Middle frontal gyrus (tissue), 1 donor: ENCODE results near the gene ZNF786.
"Not testable (repeated sequence)": the region's sequence is repeated elsewhere in the genome, so short reads cannot be mapped to it uniquely, and the experiment has no call there.

Source experiments
- DNase-seq: peaks from one replicate; pipeline ENCODE4 v3.0.0-alpha.2; 2015; ENCODE audit warnings: low spot score; ENCODE audit errors: extremely low spot score

The ZNF786 gene, protein sequence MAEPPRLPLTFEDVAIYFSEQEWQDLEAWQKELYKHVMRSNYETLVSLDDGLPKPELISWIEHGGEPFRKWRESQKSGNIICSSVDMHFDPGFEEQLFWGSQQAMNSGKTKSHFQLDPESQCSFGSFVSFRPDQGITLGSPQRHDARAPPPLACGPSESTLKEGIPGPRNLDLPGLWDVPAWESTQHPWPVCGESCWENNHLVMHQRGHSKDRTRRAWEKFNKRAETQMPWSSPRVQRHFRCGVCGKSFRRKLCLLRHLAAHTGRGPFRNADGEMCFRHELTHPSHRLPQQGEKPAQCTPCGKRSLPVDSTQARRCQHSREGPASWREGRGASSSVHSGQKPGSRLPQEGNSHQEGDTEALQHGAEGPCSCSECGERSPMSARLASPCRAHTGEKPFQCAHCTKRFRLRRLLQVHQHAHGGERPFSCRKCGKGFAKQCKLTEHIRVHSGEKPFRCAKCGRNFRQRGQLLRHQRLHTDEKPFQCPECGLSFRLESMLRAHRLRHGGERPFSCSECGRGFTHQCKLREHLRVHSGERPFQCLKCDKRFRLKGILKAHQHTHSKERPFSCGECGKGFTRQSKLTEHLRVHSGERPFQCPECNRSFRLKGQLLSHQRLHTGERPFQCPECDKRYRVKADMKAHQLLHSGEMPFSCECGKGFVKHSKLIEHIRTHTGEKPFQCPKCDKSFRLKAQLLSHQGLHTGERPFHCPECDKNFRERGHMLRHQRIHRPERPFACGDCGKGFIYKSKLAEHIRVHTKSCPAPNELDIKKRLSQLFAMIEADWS

DNA sequence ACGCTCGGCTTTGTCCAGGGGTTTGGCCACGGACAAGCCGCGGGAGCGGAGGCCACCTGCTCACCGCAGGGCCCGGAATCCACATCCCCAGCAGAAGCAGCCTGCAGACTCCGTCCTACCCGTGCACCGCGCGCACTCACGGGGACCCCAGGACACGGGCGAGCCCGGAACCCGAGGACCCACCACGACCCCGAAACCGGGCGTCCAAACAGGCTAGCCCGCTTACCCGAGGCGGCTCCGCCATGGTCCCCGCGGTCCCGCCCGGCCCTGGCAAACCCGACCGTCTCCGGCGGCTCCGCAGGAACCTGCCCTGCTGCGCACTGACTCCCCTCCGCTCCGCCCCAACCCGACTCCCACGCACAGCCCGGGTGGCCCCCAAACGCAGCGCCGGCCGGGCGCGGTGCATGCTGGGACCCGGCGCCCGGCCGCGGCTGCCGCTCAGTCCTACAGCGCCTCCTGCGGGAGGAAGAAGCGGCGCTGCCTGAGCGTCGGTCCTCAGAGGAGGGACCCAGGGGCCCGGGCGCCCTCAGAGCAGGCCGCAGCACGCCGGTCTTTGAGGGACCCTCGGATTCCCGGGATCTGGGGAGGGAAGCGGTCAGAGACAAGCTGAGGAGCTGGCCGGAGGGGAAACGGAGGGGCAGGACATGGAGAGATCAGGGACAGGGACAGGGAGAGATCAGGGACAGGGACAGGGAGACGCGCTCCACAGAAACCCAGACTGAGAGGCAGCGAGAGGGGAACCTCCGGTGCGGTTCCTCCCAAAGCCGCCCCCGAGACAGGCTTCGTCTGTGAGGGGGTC, at the start of gene ZNF786:
TSS of gene ZNF786 (minus strand) at position 322 of the 799 bp plus-strand sequence. CDS start at position 244, 78 bp downstream.
- DNase-seq = peak; percentile 87

DNA sequence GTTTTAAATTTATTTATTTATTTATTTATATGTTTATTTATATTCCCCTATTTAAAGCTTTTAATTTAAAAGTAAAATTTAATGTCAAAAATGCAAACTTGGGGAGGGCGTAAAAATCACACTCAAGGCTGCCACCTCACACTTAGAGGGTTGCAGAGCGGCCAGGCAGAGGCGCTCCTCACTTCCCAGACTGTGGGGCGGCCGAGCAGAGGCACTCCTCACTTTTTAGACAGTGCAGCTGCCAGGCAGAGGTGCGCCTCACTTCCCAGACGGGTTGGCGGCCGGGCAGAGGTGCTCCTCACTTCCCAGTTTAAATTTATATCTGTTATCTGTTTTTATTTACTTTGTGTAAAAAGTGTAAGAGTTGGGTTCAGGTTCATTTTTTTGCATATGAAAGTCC, 45.6 kb upstream of the ZNF786 start:
- DNase-seq = no peak

DNA sequence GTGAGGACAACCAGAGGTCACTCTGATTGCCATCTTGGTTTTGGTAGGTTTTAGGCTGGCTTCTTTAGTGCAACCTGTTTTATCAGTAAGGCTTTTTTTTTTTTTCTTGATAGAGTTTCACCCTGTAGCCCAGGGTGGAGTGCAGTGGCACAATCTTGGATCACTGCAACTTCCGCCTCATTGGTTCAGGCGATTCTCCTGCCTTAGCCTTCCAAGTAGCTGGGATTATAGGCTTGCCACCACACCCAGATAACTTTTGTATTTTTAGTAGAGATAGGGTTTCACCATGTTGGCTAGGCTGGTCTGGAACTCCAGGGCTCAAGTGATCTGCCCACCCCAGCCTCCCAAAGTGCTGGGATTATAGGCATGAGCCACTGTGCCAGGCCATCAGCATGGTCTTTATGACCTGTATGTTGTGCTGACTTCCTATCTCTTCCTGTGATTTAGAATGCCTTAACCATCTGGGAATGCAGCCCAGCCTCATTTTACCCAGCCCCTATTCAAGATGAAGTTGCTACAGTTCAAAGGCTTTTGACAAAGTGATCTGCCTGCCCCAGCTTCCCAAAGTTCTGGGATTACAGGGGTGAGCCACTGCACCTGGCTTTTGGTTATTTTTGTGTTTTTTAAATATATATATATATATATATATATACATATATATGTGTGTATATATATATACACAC, 42.7 kb upstream of the ZNF786 start:
- no peak for DNase-seq

DNA sequence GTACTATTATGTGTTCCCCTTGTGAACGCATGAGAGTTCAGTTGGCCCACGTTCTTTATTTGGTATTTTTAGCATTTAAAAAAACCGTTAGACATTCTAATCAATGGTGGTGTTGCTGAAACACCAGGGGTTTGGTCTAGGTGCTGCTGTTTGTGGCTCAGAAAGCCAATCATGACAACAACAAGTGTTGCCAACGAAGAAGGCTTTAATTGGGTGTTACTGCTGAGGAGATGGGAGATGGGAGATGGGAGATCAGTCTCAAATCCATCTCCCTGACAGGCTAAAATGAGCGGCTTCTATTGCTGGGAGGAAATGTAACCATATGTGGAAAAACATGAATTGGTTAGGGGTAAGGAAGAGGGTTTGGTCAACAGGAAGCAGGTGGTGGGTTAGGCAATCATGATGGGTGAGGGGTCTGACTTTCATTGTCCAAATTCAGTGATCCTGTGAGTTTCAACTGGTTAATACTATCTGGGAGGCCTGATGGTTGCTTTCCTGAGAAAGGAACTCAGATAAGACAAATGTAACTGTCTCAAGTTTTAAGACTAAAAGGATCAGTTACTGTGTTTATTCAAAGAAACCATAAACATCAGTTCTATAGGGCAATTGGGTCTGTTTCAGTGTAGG, 40.2 kb upstream of the ZNF786 start:
- no peak for DNase-seq

DNA sequence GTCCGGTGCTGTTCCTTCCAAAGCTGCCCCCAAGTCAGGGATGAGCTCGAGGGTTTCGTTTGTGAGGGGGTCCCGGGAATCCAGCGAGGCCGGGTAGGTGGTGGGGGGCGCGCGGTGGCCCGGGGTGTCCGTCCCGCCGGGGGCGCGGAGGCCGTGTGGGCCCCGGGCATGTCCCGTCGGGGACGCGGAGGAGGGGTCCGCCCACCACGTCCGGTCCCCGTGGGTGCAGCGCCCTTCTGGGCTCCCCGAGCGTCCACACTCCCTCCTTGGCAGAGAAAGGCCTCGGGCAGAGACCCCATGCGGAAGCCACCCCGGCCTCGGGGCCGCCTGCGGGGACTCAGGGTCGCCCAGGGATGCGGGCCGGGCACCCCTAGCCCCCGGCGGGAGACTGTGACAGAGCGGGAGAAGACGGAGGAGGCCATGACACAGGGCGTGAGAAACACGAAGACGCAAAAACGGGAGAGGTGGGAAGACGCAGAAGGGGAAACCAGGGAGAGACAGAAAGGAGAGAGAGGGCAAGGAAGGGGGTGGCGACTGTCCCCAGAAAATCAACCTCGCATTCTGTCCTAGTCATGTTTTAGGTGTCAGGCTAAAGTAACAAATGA, 36.2 kb upstream of the ZNF786 start:
- no peak for DNase-seq

DNA sequence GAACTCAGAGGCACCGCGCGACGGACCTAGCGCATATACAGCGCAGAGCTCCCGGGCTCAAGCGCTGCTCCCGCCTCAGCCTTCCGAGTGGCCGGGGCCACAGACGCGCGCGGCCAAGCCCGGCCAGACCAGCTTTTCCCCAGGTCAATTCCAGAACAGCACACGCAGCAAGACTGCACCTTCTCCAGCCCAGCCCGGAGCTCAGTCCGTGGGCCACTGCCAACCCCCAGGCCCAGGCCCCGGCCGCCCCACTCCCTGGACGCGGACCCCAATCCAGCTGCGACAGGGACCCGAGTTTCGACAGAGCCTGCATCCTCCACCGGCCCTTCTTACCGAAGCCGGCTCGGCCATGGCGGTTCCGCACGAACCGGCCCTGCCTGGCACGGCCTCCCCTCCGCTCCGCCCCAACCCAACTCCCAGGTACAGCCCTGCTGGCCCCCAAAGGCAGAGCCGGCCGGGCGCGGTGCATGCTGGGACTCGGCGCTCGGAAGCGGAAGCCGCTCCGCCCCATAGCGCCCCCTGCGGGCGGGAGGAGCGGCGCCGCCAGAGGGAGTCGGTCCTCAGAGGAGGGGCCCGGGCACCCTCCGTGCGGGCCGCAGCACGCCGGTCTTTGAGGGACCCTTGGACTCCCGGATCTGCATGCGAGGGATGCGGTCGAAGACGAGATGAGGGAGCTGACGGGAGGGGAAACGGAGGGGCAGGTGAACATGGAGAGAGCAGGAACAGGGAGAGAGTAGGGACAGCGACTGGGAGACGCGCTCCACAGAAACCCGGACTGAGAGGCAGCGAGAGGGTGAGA, 35.5 kb upstream of the ZNF786 start, which contains the start of gene ZNF425:
TSS of gene ZNF425 (minus strand) at position 462 of the 799 bp plus-strand sequence. CDS start at position 351, 111 bp downstream.
- DNase-seq = peak; percentile 84

DNA sequence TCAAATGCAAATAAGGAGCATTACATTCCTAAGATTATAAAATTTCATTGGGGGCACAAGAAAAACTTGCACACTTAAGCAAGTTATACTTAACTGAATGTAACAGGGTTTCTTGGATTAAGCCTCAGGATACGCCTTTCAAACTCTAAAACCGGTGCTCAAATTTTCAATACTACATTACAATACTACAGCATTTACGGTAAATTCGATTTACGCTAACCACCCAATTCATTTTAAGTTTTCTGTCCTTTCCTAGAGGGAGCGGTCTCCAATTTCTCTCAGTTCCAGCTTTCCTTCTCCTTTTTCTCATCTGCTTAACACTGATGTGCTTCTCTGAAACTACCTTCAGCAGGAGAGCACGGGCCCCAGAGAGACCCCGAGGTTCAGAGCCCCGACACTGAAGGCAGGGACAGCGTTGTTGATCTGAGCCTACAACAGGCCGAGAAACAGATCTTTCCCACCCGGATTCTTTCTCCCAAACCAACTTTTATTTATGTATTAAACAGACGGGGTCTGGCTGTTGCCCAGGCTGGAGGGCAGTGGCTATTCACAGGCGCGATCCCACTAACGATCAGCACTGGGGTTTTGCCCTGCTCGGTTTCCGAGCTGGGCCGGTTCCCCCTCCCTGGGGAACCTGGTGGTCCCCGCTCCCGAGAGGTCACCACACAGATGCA, 34.8 kb upstream of the ZNF786 start:
- no peak for DNase-seq

DNA sequence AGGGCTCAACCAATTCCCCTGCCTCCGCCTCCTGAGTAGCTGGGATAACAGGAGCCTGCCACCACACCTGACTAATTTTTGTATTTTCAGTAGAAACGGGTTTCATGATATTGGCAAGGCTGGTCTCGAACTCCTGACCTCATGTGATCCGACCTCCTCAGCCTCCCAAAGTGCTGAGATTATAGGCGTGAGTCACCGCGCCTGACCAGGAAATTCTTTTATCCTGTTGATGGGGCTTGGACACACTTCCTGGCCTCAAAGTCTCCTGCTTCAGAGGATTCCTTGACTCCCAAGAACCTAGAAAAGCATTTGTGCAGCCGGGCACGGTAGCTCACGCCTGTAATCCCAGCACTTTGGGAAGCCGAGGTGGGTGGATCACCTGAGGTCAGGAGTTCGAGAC, 19.5 kb upstream of the ZNF786 start:
- no peak for DNase-seq

DNA sequence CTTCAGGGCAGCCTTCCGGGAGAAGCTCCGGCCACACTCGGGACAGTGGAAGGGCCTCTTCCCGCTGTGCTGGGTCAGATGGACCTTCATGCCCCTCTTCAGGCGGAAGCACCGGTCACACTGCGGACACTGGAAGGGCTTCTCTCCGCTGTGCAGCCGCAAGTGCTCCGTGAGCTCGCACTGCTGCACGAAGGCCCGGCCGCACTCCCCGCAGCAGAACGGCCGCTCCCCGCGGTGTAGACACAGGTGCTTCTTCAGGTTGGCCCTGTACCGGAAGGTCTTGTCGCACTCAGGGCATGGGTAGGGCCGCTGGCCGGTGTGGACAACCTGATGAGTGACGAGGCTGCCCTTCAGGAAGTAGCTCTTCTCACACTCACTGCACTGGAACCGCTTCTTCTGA, 14.2 kb upstream of the ZNF786 start:
- DNase-seq = no peak

DNA sequence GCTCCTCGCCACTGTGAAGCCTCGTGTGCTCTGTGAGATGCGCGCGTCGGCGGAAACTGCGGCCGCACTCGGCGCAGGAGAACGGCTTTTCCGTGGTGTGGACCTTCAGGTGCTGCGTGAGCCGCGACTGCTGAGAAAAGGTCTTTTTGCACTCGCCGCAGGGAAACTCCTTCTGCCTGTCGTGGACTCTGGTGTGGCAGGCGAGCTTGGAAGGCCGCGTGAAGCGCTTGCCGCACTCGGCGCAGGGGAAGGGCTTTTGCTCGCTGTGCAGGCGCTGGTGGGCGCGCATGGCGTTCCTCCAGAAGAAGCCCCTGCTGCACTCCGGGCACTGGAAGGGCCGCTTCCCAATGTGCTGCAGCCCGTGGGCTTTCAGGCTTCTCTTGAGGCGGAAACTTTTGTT, 13.7 kb upstream of the ZNF786 start:
- DNase-seq = no peak

DNA sequence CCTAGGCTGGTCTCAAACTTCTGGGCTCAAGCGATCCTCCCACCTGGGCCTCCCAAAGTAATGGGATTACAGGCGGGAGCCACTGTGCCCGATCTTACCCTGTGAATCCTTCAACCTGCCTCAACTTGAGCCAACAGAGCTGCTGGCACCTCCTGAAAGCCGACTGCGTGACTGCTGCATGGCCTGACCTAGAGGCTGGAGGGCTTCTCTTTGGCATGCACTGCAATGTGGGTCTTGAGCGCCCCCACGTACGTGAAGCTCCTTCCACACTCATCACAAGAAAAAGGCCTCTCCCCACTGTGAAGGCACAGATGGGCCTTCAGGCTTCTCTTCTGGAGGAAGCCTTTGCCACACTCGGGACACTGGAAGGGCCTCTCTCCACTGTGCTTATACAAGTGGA, 12.9 kb upstream of the ZNF786 start:
- no peak for DNase-seq

DNA sequence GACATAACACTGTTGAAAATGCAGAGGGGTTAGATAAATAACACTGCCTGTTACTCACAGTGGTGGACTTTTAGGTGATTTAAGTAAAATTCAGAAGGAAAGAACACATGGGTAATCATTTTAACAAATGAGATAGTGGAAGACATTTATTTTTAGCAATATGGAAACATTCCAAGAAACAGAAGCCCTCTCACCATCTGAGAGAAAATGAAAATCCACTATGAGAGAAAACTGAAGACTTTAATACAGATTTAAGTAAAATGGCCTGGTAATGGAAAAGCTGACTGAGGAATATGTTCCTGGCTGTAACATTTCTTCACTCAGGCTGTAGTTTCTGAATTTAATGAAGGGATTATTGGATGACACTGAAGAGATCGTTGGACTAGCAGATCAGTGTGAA, 12.1 kb upstream of the ZNF786 start:
- DNase-seq = no peak

DNA sequence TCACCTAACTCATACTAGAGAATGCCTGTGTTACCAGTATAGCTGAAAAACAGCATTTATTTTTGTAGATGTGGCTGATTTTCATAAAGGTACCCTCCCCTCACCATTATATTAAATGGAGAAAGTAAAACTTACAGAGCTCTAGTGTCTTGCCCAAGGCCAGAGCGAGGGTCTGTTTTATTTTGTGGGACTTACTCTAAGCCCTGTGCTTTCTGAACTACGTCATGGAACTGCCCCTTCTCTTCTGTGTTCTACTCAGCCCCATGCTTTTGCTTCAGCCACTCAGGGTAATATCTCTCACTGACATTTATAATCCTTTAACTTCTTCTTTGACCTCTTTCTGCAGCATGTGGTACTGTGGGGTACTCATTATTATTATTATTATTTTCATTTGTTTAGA, 10.3 kb upstream of the ZNF786 start:
- DNase-seq = no peak

DNA sequence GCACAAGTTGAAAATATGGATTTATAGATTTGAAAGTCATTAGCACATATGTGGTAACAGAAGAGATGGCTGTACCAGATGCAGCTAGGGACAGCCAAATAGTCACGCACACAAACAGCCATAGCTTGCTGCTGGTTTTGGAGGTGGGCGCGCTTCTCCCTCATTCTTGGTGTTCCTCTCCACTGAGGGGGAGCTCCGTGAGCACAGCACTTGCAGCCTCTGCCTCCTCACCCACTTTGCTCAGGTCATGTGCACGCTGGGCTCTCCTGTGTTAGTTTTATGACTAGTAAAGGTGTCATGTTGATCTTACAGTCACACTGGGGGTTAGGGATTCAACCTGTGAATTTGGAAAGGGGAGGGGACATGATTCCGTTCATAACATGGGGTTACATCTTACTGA, 8.5 kb upstream of the ZNF786 start:
- DNase-seq = no peak

DNA sequence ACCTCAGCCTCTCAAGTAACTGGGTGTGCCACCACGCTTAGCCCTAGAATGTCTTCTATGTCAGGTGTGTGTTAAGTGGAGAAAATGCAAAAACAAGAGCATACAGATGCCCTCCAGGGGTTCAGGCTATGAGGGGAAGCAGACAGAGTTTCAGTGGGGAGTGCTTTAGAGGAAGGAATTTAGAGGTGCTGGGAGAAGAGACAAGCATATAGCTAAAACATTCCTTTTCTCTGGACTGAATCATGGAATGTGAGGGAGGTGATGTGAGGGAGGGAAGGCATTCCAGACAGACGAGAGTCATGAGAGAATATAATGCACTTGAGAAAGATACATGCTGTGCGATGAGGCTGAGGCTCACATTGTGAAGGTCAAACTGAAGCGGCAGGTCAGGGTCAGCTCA, 6.6 kb upstream of the ZNF786 start:
- no peak for DNase-seq

DNA sequence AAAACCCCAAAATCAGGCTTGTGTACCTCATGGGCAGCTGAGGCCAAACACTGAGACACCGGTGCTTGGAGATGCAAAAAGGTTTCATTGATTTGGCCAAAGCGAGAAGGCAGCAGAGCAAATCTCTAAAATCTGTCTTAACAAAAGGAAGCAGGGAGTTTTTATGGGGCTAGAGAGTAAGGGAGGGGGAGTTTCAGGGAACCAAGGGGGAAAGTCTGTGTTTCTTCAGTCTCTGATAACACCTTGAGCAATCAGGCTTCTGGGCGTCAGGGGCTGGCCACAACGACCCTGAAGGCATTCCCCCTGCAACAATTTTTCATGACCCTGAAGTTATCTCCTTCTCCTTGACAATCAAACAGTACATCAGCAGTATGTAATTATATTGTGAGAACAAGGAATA, 2.7 kb upstream of the ZNF786 start:
- DNase-seq = no peak

DNA sequence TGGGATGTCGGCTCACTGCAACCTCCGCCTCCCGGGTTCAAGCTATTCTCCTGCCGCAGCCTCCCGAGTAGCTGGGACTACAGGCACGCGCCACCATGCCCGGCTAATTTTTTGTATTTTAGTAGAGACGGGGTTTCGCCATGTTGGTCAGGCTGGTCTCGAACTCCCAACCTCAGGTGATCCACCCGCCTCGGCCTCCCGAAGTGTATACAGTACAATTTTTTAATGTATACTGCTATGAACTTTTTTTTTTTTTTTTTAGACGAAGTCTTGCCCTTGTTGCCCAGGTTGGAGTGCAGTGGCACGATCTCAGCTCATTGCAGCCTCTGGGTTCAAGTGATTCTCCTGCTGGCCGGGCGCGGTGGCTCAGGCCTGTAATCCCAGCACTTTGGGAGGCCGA, 1.7 kb upstream of the ZNF786 start:
- not testable (repeated sequence) for DNase-seq

DNA sequence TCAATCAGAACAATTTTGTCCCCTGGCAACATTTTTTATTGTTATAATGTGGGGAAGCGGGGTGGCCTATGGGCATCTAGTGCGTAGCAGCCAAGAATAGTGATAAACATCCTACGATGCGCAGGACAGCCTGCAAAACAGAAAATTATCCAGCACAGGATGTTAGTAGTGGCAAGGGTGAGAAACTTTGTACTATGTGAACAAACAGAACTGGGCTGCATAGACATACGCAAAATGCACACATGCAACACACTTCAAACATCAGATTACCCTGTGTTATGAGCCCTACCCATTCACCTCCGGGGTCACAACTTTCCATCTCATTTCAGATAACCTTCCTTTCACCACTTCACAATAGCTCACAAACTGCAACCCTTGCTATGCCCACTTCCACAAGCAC, 3.1 kb downstream of the ZNF786 start:
- DNase-seq = no peak

DNA sequence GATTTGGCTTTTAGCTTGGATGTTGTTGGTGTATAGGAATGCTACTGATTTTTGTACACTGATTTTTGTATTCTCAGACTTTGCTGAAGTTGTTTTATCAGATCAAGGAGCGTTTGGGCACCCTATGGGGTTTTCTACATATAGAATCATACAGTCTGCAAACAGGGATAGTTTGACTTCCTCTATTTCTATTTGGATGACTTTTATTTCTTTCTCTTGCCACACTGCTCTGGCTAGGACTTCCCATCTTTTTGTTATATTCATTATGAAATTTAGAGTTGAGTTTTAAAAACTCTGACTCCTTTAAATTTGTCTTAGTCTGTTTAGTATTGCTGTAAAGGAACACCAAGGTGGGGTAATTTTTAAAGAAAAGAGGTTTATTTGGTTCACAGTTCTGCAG, 4.7 kb downstream of the ZNF786 start:
- no peak for DNase-seq
